Measurements from ENCODE around the gene TANC1. TPM values are rescaled to one million over a fixed set of nuclear protein-coding genes. Genes with fewer than 3 reads are reported as not detected.

The TANC1 gene
- total and polyA plus RNA-seq, 2 of the 4 experiments (the other 2 are of a cell fraction) = 10.2 to 12.9 TPM

- H2AK9ac ChIP-seq (replicated peaks; ENCODE audit: low read depth, low read length, poor library complexity) = no peak overlapping the region
- H3K14ac ChIP-seq (replicated peaks; ENCODE audit: low read depth, low read length) = no peak overlapping the region
- no peak overlapping the region for H2BK5ac ChIP-seq (ENCODE audit: low read depth, low read length, poor library complexity, severe bottlenecking)
- no peak overlapping the region for H2AFZ ChIP-seq (replicated peaks; ENCODE audit: low read length, poor library complexity)
- H4K20me1 ChIP-seq (ENCODE audit: insufficient read depth, low read length) = no peaks in the 10 kb centered on the region
- ChIA-PET CTCF (interaction anchor here (0.6 kb wide), 1 partner anchor 1184 kb away, joined by 6 read pairs; no protein-coding TSS in a partner anchor), POLR2A (ENCODE audit: unreplicated experiment) (no interaction called here)
- H3K27me3 ChIP-seq (ENCODE audit: control insufficient read depth, insufficient read depth, low read length) = no peaks in the 10 kb centered on the region
- no peak overlapping the region for H3K9ac ChIP-seq (ENCODE audit: low read depth, low read length)
- no peak overlapping the region for H3K4me3 ChIP-seq (ENCODE audit: insufficient read depth, low read depth, low read length)
- no peak overlapping the region for H3K23ac ChIP-seq (ENCODE audit: low read depth, low read length)
- H3K4me2 ChIP-seq (ENCODE audit: low read depth, low read length) = no peak overlapping the region
- peaks cover 1% of the 10 kb centered on the region; the same call in 1 of the 2 replicates for H3K36me3 ChIP-seq (ENCODE audit: control insufficient read depth, insufficient read depth, low read length)
- TF ChIP-seq RFX5 (IDR thresholded peaks at IDR 0.05; ENCODE audit: low read depth, low read length) (no peak), ELK1 (IDR thresholded peaks at IDR 0.05; ENCODE audit: borderline replicate concordance, low read depth, low read length) (no peak), NFE2L2 (IDR thresholded peaks at IDR 0.05; ENCODE audit: low read depth, low read length) (no peak), CHD1 (IDR thresholded peaks at IDR 0.05; ENCODE audit: low read depth, low read length) (no peak), USF2 (IDR thresholded peaks at IDR 0.05; ENCODE audit: low read depth, low read length) (no peak)
- H3K9me3 ChIP-seq (ENCODE audit: control insufficient read depth, insufficient read depth, low read length) = no peaks in the 10 kb centered on the region
- H3K56ac ChIP-seq (ENCODE audit: extremely low read depth, insufficient read depth, low read length) = no peak overlapping the region
- H3K27ac ChIP-seq (ENCODE audit: insufficient read depth, low read length) = no peak overlapping the region
- dilution Hi-C loops (cut with HindIII; ENCODE audit: low sequenced_read_pairs, unreplicated experiment) = loop anchor here (25.0 kb wide), 1 partner anchor 205 kb away; no protein-coding TSS in a partner anchor
- ATAC-seq (ENCODE audit: low read depth) (no peak), DNase-seq (no peak)
- H2AK5ac ChIP-seq (ENCODE audit: low read depth, low read length) = no peak overlapping the region; the same call in 1 of the 2 replicates
- intact Hi-C loops (cut with micrococcal nuclease) = no loop called here
- no peak overlapping the region for H4K8ac ChIP-seq (ENCODE audit: low read depth in 2 of 2, low read length in 2 of 2)
- H3K4ac ChIP-seq (ENCODE audit: low read depth, low read length) = no peak overlapping the region
- WGBS, 2 experiments (ENCODE audit: extremely low coverage in 2 of 2, insufficient read length in 1 of 2) = no CpG with 5 or more reads among the region's 6 CpGs
- no peak overlapping the region for H2BK120ac ChIP-seq (ENCODE audit: low read depth, low read length)
- no peak overlapping the region for H2BK20ac ChIP-seq (ENCODE audit: low read depth, low read length)
- H3K18ac ChIP-seq (ENCODE audit: low read depth, low read length) = no peak overlapping the region
- peaks cover 10% of the 10 kb centered on the region for H3K9me1 ChIP-seq (ENCODE audit: insufficient read depth, low read length)
- BruUV-seq (replicated peaks) = no TSS peak
- H4K91ac ChIP-seq (ENCODE audit: insufficient read depth, low read depth, low read length) = no peak overlapping the region
- no peak overlapping the region for H2BK15ac ChIP-seq (ENCODE audit: low read depth, low read length)
- peaks cover 19 to 41% of the 10 kb centered on the region in 2 experiments for H3K79me1 ChIP-seq (ENCODE audit: low read depth in 1 of 2, low read length in 2 of 2)
- no peak overlapping the region for H4K5ac ChIP-seq (ENCODE audit: low read depth, low read length)
- in situ Hi-C loops (cut with MboI; ENCODE audit: low sequenced_read_pairs) = no loop called here
- H3K4me1 ChIP-seq (ENCODE audit: control insufficient read depth, insufficient read depth, low read length) = peaks cover 11% of the 10 kb centered on the region
Observed at GRCh38 chr2:159116922-159117321, 148.5 kb downstream of the TANC1 start.

Measured in IMR-90 (cell line).